GM18499 (cell line): Measurements from ENCODE around the gene TAX1BP3.
"Not testable (repeated sequence)": the region's sequence is repeated elsewhere in the genome, so short reads cannot be mapped to it uniquely, and the experiment has no call there.

Experiments
- ATAC-seq: cut with Tn5 transposase; IDR thresholded peaks from one replicate; pipeline ENCODE4 v1.9.1; 2021; ENCODE audit warnings: moderate number of reproducible peaks; ENCODE audit not compliant: insufficient read depth, unreplicated experiment

The TAX1BP3 gene

GRCh38 chr17:3668279-3669084 is at the start of gene TAX1BP3, which contains the start of gene EMC6:
TAX1BP3 (minus strand) TSS chr17:3668578; CDS start chr17:3668526, 52 bp downstream.
EMC6 (plus strand) TSS chr17:3668812; CDS start chr17:3669147, 335 bp downstream.
- peak; percentile 58 for ATAC-seq

- no peak for ATAC-seq
Measured at GRCh38 chr17:3715296-3715695, 46.9 kb upstream of the TAX1BP3 start.

DNA sequence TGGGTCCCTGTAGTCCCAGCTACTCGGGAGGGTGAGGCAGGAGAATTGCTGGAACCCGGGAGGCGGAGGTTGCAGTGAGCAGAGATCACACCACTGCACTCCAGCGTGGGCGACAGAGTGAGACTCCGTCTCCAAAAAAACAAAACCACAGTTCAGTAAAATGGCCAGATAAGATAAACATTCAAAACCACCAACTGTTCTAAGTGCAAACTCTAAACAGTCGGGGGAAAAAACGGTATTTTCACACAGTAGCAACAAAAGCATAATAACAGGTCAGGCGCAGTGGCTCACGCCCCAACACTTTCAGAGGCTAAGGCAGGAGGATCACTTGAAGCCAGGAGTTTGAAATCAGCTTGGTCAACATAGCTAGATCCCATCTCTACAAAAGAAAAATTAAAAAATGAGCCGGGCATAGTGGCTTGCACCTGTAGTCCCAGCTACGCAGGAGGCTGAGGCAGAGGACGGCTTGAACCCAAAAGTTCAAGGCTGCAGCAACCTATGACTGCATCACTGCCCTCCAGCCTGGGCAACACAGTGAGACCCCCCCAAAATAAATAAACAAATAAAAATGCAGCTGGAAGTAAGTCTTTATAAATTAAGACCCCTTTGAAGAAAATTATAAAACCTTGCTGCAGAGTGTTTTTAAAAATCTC is 44.6 kb upstream of the TAX1BP3 start:
- ATAC-seq = no peak

GRCh38 chr17:3710951-3711383 is 42.6 kb upstream of the TAX1BP3 start:
- peak; percentile 84 for ATAC-seq

DNA sequence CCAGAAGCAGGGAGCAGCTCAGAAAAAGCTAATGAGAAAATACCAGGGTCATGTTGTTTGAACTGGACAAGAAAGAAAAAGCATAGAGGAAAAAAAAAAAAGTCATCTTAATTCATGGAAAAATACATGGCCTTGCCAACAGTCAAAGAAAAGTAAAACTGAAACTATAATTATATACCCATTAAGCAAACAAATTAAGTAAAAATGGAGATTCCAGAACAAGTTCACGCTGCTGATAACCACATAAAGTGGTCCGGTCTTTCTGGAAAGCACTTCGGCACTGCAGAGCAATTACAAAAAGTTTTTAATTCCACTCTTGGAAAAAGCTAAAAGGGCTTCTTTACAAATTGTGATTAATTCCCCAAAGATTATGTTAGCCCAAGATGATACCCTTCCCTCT is 40.0 kb upstream of the TAX1BP3 start:
- no peak for ATAC-seq

- ATAC-seq = not testable (repeated sequence)
Measured at GRCh38 chr17:3705718-3705984, 37.3 kb upstream of the TAX1BP3 start.

- no peak for ATAC-seq
Measured at GRCh38 chr17:3704931-3705717, 36.7 kb upstream of the TAX1BP3 start.

GRCh38 chr17:3702041-3702539 is 33.7 kb upstream of the TAX1BP3 start:
- ATAC-seq = not testable (repeated sequence)

DNA sequence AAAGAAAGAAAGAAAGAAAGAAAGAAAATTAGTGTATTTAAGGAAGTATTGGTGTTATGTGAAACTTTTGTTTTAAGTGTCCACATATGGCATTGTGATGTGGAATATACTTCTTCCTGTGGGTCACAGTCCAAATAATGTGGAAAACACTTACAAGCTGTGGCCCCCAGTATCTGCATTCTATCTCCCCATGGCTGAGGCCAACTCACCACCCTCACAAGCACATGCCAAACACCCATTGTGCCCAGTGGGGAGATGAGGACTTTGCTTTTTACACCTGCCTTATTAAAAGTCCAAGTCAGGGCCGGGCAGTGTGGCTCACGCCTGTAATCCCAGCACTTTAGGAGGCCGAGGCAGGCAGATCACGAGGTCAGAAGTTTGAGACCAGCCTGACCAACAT is 31.6 kb upstream of the TAX1BP3 start:
- no peak for ATAC-seq

DNA sequence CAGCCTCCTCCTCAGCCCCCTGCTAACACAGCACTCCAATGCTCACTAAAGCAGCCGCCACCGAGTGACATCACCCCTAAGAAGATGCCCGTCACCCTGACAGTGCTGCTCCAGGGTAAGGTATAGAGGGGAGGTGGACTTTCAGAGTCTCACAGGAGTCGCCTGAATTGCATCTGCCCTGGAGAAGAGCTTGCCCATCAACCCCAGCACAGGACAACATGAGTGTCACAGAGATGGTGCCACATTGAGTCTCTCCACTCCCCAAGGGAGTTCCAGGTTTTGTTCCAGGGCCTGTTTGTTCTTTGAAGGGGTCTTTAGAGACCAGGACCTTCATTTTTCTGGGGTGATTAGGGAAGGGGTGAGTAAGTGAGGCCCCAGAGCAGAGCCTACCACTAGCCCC is 29.8 kb upstream of the TAX1BP3 start:
- no peak for ATAC-seq

GRCh38 chr17:3697103-3697476 is 28.7 kb upstream of the TAX1BP3 start:
- ATAC-seq = no peak

DNA sequence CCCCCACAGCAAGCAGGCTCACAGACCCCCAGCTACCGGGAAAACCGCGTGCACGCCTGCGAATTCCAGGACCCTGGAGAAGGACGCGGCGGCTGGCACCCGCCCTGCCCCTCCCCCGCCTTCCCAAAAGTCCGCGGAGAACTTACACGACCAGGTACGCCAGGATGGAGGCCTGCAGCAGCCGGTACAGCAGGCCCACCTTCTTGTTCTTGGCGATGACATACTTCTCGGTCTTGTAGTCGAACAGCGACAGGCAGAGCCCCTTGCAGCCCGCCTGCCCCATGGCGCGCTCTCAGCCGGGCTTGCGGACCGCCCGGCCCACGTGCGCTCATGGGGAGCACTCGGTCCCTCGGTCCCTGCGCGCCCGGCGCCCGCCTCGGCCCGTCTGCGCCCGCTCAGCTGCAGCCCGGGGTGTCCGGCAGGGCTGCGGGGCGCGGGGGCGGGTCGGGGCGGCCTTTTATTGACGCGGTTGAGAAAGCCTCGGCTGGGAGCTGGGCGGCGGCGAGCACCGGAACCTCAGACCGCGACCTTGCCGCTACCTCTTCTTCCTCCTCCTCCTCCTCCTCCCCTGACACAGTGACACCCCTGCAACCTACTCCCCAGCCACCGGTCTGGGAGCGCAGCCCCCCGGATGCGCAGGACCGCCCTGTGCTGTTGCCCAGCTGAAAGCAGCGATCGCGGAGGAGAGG is 27.5 kb upstream of the TAX1BP3 start, which contains the start of gene P2RX5:
Gene P2RX5 (minus strand): TSS at position 433 of the 689 bp plus-strand sequence. CDS start 150 bp downstream, at position 283.
- no peak for ATAC-seq

DNA sequence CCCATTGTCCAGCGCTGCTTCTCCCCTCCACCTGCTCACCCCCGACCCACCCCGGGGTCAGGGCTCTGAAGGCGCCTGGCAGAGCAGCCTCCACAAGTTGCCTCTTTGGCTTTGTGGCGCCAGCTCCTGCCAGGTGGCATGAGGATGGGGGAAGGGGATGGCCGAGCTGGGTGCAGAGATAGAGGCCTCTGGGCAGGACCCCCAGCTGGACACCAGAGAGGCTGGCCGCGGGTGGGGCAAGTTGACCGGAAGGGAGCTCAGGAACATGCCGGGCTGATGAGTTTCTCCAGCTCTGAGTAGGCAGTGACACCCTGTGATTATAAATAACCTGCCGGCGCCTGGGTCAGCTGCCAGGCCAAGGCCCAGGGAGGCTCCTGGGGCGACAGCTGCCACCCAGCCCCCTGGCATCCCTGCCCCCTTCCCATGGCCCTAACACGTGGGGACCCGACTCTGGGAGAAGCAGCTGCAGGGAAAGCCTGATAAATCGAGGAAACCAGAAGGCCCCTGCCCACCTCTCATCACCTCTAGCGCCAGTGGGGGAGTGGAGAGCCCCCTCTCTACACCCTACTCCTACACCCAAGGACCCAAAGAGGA is 26.8 kb upstream of the TAX1BP3 start:
- no peak for ATAC-seq

DNA sequence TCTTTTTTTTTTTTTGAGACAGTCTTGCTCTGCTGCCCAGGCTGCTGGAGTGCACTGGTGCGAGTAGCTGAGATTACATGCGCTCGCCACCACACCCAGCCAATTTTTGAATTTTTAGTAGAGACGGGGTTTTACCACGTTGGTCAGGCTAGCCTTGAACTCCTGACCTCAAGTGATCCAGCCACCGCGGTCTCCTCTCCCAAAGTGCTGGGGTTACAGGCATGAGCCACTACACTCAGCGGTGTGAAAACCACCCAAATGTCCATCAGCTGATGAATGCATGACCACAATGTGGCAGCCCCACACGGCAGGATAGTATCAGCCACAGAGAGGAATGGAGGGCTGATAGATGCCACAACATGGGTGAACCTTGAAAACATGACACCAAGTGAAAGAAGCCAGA is 25.5 kb upstream of the TAX1BP3 start:
- peak; percentile 52 for ATAC-seq

DNA sequence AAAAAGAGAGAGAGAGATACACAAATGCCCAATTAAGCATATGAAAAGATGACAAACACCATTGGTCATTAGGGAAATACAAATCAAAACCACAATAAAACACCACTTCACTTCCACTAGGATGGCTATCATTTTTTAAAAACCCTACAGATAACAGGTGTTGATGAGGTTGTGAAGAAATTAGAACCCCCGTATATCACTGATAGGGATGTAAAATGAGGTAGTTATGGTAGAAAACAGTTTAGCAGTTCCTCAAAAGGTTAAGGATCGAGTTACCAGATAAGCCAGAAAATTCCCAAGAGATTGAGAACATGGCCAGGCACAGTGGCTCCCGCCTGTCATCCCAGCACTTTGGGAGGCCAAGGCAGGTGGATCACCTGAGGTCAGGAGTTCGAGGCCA is 24.8 kb upstream of the TAX1BP3 start:
- no peak for ATAC-seq

- ATAC-seq = no peak
Measured at GRCh38 chr17:3692346-3692745, 24.0 kb upstream of the TAX1BP3 start.

DNA sequence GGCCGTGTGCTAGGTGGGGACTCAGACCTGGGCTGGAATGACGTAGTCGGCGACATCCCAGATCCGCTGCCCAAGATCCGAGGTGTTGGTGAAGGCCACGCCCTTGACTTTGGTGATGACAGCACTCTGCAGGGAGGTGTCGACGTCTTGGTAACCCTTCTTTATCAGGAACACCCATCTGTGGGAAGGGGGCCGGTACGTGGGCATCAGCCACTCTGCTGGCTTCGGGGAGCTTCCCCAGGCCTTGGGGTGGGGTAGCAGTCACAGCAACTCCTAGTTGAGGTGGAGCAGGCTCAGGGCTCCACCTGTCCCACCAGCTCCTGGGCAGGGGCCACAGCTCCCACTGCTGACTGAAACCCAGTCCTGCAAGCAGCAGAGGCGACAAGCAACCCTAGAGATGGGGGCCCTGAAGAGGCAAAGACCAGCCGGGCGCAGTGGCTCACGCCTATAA is 23.3 kb upstream of the TAX1BP3 start:
- no peak for ATAC-seq

DNA sequence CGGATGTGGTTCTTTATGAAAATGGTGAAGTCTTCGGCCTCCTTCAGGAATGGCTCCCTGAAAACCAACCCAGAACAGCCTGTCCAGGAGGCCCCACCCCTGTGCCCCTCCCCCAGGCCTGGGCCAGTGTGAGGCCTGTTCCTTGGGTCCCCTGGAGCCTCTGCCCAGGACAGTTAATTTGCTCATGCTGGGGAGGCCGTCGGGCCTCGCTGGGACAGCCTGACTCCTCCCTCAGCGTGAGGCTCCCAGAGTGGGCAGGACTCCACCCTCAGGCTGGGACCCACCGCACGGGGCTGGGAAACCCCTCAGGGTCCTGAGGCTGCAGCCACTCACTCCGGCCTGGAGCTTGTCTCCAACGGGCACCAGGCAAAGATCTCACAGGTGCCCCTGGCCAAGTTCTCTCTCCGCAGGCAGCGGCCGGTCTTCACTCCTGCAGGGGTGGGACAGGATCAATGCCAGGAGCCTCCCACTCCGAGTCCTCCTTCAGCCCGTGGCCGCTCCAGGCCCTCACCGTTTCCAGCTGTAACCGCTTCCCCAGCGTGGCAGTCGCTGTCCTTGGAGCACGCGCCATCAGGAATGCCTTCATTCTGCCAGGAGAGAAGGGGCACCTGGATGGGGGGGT is 21.8 kb upstream of the TAX1BP3 start:
- no peak for ATAC-seq
